ENCODE measurements around the gene SSTR5. TPM values are rescaled to one million over a fixed set of nuclear protein-coding genes. Genes with fewer than 3 reads are reported as not detected.

Gene SSTR5
- total RNA-seq, 1 donor from 2014 or later: 0.47 TPM

GRCh38 chr16:1122398-1122765, 49.8 kb downstream of the SSTR5 start:
- no peak for DNase-seq (ENCODE audit: low spot score)

DNA sequence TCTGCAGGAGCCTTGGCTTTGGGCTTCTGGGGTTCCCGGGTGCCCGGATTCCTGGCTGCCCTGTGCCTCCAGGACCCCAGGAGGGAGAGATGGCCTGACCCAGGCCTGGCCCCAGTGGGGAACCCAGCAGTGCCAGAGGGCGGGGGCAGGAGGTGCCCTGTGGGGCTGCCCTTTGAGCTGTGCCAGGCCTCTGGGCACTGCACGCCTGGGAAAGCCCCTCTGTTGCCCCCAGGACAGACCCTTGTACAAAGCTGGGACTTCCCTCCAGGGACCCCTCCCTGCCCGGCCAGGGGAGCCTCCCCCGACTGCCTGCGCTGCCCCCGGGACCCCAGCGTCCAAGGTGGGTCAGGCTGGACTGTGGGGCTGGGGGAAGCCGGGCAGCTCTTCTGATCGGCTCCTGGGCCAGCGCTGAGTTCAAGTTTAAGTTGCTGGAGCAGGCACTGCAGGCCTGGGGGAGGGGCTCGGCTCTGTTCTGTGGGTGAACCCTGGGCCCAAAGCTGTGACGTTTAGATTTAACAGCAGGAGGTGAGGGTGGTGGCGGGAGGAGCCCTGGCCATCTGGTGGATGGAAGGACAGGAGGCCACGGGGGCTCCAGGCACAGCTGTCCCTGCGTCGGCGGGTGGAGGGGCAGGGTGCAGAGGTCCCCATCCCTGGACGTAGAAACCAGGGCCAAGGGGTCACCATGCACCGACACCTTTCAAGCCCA, 51.1 kb downstream of the SSTR5 start:
- no peak for DNase-seq (ENCODE audit: low spot score)

DNA sequence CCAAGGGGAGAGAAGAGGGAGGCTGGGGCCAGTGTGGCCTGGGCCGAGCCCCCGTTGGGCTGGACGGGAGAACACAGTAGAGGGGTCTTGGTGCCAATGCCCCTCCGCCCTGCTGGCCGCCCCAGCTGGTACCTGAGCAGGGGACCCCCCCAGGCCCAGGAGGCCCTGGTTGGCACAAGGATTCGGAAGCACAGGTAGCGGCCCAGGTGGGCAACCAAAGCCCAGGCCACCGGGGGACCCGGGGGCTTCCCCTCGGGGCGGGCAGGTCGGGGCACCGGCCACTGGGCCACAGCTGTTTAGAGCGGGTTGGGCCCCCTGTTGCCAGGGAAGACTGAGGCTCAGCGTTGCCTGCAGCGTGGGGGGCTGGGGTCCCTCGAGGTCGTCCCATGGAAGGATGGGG, 51.7 kb downstream of the SSTR5 start:
- no peak for DNase-seq (ENCODE audit: low spot score)

DNA sequence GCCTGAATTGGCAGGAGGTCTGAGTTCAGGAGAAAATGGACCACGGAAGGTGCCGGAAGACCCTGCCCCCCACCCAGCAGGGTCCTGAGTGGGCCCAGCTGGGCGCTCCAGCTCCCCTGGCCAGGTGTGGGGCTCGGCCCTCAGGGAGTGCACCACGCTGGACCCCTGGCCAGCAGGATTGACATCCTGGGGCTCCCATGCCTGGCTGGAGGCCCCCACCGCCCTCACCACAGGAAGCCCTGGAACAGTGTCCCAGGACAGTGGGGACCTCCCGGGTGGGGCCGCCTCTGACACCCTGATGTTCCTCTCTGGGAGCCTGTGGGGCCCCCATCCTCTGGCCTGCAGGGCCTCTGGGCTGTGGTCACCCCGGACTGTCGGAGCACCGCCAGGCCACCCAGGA, 52.2 kb downstream of the SSTR5 start:
- DNase-seq (ENCODE audit: low spot score): no peak

DNA sequence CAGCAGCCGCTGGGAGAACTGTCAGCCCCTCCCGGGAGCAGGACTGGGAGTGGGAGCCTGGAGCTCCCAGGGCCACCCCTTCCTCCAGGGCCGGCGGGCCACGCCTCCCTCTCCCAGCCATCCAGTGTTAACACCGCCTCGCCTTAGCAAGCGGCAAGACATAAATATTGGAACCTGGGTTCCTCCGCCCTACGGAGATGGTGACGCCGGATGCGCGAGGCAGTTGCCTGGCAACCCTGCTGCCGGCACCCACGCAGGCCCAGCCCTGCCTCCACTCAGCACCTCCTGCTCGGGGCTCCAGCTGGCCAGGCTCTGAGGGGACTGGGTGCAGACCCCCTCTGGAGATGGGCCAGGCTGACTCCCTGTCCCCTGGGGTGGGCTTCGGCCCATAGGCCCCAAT, 52.9 kb downstream of the SSTR5 start:
- DNase-seq (ENCODE audit: low spot score): no peak

DNA sequence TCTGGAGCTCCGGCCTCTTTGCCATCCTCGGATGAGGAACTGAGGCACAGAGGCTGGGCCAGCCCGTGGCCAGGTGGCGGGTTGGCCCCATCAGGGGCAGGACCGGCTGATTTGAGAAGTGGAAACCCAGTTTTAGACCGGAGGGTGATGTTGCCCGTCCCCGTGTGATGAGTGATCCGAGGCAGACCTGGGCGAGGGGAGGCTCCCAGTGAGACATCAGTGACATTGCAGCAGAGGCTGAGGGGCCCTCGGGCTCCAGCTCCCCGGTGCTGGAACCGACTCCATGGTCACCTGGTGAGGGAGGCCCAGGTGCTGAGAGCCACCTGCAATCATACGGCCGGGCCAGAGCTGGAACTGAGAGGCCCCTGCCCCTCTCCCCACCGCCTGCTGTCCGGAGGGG, 53.5 kb downstream of the SSTR5 start:
- DNase-seq (ENCODE audit: low spot score): no peak

DNA sequence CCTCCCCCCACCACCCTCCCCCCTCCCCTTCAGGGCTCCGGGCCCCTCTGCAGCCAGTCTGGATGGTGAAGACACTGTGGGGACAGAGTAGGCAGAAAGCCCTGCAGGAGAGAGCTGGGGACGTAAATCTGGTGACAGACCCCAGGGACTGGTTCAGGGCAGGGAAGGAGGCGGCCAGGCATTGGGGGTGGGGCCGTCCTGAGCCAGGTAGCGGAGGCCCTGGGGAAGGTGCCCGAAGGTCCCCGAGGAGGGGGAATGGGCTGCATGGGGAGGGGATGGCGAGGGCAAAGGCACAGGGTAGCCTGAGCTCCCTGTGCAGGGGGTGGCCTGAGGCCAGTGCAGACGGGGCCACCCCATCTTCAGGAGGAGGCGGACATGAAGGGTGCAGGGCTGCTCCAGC, 54.0 kb downstream of the SSTR5 start:
- no peak for DNase-seq (ENCODE audit: low spot score)

GRCh38 chr16:1127101-1127500, 54.6 kb downstream of the SSTR5 start:
- DNase-seq (ENCODE audit: low spot score): no peak

- DNase-seq (ENCODE audit: low spot score): no peak
These were observed 55.6 kb downstream of the SSTR5 start for GRCh38 chr16:1127971-1128715.

DNA sequence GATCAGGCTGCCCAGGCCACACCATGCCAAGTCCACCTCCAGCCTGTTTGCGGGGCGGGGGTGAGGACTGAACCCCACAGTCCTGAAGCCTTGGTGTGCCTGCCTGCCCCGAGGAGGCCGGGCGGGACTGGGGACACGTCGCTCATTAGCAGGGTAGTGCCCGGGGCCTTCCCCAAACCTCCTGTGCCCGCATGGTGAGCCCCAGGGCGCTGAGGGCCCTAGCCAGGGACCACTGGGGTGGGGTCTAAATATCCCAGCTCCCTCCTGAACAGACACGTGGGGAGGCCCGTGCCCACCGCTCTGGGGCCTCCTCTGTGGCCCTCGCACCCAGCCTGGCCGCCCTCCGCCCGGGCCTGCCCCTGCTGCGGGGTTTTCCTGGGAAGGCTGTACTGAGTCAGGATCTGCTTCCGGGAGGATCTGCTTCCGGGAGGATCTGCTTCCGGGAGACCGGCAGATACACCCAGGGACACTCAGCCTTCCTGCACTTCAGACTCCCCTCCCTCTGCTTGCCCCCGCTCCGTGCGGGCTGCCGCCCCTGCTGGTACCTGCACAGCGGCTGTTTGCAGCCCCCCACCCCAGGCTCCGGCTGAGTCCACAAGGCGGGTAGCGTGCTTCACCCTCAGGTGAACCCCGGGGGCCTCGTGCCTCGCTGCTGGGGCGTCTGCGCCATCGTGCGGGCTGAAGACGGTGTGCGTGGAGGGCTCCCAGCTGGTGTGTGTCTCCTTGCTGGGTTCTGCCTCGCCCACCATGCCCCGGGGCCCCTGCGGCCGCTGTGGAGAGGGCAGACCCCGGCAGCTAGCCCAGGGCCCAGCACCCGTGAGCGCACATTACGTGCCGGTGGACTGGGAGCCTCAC, 56.8 kb downstream of the SSTR5 start:
- no peak for DNase-seq (ENCODE audit: low spot score)

DNA sequence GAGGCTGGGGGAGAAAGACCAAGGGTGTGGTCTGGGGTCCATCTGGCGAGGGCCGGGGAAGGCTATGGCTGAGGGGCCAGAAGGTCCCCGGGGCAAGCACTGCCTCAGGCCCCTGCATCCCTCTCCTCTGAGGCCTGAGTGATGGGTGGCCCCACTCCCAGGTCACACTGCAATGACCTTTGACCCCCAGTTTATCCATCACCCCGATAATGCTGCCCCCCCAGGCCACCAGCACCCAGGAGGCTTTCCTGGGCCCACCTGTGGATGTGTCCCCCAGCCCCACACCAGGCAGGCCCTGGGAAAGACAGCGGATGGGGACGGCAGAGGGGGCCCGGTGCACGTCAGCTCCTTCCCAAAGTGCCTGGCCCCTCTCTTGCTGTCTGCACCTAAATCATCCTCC, 57.8 kb downstream of the SSTR5 start:
- no peak for DNase-seq (ENCODE audit: low spot score)

Other genes starting within 250 kb of the SSTR5 start
- gene LMF1, start 101.8 kb upstream of the SSTR5 start, total RNA-seq: 32.1 TPM
- 0.73 TPM for gene SOX8, start 91.0 kb upstream of the SSTR5 start, total RNA-seq
- not detected for gene C1QTNF8, start 23.5 kb downstream of the SSTR5 start, total RNA-seq
- gene CACNA1H, start 80.4 kb downstream of the SSTR5 start, total RNA-seq: 24.4 TPM
- gene TPSG1, start 152.5 kb downstream of the SSTR5 start, total RNA-seq: 1.7 TPM
- gene TPSB2, start 157.4 kb downstream of the SSTR5 start, total RNA-seq: 36.9 TPM
- gene TPSAB1, start 168.0 kb downstream of the SSTR5 start, total RNA-seq: 38.0 TPM
- gene TPSD1, start 183.3 kb downstream of the SSTR5 start, total RNA-seq: 5.0 TPM
- gene UBE2I, start 236.9 kb downstream of the SSTR5 start, total RNA-seq: 150 TPM